GM19372 (cell line): Measurements from ENCODE around the gene ESRP2.

Experiments
- ATAC-seq: cut with Tn5 transposase; IDR thresholded peaks from one replicate; pipeline ENCODE4 v1.9.1; 2021; ENCODE audit warnings: mild to moderate bottlenecking, low read depth, moderate library complexity; ENCODE audit not compliant: unreplicated experiment

ESRP2 gene

DNA sequence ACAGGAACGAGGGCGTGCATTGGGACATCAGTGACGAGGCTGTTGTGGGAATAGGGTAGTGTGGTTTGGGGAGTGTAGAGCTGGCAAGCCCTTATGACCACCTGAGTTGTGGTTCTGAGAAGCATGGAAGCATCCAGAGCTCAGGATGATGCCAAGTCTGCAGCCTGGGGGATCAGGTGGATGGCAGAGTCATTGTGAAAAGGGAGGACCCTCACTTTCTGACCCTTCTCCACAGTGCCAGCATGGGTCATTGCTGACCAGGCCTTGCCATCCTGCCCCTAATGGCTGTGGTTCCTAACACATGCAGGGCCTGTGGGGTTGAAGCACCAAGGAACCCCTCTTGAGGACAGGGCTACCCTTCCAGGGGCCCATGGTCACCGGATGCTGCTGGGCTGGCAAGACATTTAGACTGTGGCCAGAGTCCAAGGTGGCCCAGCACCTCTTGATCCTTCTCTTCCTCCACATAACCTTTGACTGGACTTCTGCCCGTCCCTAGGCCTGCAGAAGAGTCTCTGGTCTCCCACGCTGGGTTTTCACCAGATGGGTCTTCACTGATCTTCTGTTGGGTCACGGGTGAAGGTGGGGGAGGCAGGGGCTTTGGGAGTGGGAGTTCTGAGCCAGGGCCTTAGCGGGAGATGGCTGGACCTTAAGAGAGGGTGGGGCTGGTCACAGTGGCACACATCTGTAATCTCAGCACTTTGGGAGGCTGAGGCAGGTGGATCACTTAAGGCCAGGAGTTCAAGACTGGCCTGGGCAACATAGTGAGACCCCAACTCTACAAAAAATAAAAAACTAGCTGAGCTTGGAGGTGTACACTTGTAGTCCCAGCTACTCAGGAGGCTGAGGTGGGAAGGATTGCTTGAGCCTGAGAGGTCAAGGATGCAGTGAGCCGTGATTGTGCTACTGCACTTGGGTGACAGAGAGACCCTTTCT, 7.3 kb upstream of the ESRP2 start:
- no peak for ATAC-seq

DNA sequence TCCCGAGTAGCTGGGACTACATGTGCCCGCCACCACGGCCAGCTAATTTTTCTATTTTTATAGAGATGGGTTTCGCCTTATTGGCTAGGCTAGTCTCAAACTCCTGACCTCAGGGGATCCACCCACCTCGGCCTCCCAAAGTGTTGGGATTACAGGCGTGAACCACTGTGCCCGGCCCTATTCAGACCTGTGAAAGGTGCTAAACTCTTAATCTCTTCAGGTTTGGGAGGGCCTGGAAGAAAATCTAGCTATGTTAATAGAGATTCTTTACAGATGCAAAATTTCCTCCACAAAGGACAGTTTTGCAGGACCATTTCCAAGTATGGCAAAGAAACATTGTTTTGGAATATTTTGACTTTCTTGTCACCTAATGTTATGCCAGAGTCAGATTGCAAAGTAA, 6.2 kb upstream of the ESRP2 start:
- no peak for ATAC-seq

DNA sequence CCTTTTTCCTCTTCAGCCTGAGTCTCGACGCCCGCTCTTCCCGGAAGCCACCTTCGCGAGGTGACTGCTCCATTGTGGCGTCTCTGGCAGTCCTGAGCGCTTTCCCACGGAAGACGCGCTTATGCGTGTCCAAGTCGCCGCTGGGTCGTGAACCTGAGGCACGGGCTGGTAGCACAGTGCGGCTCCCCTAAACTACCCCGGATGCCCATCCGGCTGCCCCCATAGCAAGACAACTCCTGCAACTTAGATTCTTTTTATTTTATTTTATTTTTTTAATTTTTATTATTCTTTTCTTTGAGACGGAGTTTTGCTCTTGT, 2.1 kb upstream of the ESRP2 start:
- no peak for ATAC-seq

DNA sequence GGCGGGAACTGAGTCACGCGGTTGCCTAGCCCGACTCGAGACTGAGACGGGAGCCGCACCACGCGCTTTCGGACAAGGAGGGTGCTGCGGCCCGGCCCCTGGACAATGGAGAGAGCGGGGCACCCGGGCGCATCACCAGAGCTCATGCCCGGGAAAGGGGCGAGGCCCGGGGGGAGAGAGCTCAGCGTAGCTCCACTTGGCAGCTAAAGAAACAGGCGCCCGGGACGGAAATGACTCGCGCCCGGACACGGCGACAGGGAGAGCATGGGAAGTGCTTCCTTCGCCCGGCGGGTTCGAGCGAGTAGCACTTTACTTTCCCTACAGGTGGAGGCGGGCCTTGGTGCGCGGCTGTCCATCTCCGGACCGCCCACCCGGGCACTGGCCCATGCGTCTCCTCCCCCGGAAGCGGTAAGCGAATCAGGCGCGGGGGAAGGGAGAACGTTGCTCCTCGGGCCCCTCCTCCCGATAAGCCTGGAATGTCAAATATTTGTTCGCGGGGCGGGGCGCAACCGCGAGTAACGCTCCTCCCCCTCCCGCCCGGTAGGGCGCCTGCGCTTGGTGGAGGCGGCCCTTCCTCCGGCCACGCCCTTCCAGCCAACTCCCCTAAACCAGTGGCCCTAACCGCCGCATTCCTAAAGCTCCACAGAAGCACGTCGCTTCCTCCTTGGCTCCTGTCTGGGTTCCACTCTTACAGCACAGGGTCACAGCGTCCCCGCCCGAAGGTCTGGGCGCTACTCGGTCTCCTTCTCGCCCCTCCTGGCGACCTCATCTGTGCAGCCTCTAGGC, 1.5 kb upstream of the ESRP2 start:
- ATAC-seq: peak; percentile 69

DNA sequence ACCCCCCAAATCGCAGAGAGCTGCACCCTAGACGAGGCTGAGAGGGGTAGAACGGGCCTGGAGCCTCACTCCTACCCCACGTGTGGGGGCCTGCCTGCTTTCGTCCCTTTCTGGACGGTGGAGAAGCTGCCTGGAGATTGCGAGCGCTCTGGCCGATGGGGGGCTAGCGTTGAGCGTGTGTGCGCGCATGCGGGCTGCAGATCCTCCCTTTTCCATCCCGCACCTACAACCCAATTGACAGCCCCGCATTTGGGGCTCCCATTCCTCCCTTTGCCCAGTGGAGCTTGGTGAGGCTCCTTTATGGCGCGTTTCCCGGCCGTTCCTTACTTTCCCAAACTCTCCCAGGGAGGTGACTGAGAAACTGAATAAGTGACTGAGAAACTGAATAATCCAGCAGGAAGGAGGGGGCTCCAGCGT, 907 bp upstream of the ESRP2 start:
- no peak for ATAC-seq

DNA sequence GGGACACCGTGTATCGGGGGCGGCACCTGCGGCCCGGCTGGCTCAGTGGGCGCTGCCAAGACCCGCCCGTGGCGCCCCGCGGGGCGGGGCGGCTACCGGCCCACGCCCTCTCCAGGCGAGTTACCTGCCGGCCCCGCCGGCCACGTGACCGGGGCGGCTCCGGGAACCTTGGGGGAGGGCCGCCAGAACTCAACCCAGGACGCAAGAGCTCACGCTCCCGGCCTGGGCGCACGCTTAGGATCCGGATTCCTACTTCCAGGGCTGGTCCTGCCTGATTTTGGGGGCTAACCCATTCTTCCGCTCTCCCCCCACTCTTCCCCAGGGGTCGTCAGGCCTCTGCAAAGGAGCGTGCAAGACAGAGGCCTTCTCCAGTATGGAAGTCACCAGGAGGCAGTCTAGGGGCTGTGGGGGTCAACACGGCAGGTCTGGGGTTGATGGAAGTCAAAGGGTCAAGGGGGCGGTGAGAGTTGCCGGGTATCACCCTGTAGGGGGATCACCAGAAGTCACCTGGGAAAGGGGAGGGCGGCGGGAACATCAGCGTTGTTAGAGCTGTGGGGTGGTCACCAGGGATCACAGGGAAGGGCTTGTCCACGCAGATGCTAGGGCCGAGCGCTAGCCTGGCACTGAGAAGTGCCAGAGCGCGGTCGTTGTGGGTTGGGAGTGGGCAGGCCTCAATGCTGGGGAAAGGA, 354 bp upstream of the ESRP2 start:
- no peak for ATAC-seq

DNA sequence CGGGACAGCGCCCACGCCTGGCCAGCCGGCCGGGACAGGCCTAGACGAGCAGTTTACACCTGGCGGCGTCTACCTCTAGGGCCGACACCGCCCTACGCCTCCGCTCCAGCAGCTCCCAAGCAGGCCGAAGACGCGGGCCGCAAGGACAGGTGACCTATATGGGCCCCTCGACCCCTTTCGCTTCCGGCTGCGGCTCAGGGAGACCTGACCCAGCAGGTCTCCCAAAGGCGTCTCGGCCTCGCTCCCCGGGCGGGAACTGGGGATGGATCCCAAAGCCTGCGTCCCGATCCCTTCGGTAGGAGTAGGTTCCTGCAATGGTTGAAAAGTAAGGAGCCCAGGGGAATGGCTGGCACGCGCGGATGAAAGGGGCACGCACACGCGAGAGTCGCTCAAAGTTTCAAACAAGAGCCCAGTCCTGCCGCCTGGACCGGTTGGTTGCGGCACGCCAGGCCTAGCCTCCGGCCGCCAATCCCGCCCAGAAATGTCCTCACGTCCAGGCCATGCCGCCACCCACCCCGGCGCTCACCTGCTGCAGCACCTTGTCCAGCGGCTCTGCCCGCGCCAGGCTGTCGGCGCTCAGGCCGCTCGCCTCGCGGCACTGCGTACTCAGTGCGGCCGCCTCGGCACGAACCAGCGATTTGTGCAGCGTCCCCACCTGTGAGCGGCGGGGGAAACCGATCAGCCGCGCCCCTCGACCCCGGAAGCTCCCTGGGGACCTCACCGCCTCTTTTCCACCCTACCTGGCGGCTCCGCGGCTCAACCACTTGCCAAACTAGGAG, 630 bp downstream of the ESRP2 start:
- ATAC-seq: no peak

DNA sequence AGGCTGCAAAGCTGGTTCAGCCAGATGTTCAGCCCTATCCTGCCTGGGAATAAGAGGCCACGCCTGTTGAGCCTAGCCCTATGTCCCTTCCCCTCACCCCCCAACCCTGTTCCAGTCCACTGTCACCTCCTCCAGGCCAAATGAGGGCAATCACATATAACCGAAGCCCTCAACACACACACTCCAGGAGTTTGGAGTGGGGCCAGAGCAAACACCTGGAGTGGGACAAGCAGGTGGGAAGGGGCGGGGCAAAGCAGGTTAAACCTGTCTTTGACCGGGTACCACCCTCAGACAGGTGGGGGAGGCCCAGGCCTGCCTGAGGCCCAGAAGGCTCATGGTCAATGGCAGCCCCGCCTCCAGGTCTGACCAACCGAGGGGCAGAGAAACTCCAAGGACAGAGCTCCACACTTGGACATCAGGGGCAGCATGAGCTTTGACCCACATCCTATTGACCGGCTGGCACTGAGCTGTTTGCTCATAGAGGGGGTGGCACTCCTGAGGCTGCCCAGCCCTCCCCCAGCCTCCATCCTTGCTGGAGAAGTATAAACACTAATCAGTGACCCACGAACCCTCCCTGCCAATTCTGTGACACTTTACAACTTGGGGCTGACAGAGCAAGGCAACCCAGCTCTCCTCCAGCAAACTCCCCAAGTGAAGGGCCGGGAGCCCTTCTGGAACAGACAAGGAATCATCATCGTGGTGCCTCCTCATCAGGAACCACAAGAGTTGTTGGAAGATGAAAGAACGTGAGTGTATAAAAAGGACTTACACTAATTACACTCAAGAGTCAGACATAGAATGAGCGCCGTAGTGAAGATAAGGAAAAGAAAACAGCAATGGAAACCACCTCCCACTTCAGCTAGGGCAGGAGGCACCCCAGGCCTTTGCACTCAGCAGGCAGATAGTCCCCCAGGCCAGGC, 1.5 kb downstream of the ESRP2 start:
- ATAC-seq: no peak

DNA sequence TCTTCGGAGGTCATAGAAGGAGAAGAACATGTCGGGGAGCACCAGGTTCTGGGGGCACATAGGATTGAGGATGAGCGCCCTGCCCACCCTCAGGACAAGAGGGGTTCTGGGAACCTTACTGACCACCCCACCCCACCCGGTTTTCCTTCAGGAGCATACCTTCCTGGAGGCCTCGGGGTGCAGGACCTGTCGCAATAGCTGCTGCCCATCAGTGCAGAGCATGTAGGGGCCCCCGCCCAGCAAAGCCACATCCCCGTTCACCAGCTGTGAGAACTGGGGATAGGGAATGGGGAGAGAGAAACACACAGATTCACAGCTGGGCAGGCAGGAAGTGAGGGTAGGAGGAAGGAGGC, 2.1 kb downstream of the ESRP2 start:
- no peak for ATAC-seq

DNA sequence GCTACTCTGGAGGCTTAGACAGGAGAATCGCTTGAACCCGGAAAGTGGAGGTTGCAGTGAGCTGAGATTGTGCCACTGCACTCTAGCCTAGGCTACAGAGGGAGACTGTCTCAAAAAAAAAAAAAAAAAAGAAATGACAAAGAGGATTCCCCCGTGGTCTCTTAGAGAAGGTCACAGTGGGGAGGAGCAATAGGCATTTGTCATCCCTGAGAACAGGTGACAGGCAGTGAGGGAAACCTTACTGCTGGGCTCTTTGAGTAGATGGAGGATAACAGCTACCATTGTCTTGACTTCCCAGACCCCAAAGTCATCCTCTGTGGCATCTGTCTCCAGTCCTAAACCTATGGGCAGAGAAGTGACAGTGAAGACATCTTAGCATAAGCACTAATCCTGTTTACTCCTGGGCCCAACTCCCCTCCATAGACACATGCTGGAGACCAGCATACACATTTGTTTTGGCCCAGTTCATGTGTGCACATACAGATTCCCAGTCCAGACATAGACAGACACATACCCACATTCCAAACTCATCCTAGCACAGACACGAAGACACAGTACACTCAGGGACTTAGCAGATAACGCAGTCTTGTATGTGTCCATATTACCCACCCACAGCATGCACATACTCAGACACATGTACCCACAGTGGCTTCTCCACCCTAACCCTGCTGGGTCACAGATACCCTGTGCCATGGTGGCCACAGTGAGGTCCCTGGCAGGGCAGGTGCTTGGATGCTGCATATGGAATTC, 2.7 kb downstream of the ESRP2 start:
- ATAC-seq: no peak

DNA sequence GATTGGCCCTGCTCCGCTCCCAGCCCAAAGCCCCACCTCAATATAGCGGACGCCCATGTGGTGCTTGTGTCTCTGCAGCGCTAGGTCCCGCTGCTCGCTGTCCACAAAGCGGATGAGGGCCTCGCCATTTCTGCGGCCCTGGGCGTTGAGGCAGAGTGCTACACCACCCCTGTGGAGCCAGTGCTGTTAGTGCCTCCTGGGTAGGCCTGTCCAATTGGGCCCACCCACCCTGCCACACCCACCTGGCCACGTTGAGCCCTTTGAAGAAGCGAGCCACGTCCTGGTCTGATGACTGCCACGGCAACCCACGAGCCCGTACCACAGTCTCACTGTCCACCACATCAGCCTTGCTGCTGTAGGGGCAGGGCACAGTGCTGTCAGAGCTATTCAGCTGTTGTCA, 3.6 kb downstream of the ESRP2 start:
- no peak for ATAC-seq

DNA sequence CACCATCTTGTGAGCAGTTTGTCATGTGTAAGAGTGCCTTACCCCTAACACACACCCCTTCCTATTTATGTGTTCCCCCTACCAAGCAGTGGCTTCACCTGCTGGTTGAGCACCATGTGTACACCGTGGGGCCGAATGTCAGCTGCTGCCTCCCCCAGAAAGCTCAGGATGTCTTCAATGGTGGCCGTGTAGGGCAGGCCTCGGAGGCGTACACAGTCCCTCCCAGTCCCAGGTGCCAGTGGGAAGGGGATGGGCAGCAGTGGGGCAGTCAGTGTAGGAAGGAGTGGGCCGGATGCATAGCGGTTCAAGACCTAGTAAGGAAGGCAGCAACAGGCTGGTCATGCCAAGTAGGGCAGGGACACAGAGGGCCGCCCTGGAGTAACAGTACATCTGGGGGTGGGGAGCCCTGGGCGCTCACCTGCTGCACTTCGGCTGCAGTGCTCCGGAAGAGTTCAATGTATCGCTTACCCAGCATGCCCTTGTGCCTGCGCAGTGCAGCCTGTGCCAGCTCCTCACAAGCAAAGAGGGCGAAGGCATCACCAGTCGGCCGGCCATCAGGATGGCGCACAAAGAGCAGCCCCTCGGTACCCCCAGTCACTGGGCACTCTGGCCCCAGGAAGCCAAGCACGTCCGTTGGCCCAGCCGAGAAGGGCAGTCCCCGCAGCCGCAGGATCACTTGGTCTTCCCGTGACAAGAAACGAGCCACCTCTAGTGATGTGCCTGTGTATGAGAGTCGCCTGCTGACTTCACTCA, 4.4 kb downstream of the ESRP2 start:
- ATAC-seq: no peak

DNA sequence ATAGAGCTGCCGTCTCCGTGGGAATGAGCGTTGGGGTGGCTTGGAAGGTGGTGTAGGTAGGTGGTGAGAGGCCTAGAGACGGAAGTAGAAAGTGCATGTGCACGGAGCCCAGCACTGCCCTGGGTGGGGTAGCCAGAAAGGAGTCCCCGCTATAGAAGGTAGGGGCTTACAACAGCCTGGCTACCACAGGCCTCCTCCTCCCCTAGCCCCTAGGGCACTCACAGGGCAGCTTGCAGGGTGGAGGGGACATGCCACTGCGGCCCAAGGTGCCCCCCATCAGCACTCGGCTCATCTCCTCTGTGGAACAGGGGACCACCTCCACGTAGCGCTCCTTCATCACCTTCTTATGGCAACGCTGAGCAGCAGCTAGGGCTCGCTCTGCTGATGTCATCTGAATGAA, 5.0 kb downstream of the ESRP2 start:
- no peak for ATAC-seq

DNA sequence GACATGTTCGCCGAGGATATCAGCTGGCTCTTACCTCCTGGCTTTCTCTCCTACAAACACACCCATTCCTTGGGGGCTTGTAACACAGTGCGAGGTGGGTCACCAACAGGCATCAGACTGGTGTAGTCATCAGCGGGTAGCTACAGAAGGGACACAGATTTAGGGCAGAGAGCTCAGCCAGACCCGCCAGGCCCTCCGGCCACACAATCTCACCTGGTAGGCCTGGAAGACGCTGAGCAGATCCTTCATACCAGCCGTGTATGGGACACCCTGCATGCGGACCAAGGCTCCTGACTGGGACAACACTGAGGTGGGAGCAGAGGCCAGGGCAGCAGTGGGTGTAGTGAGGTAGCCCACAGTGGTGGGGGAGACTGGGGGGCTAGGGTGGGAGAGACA, 5.8 kb downstream of the ESRP2 start:
- ATAC-seq: no peak

DNA sequence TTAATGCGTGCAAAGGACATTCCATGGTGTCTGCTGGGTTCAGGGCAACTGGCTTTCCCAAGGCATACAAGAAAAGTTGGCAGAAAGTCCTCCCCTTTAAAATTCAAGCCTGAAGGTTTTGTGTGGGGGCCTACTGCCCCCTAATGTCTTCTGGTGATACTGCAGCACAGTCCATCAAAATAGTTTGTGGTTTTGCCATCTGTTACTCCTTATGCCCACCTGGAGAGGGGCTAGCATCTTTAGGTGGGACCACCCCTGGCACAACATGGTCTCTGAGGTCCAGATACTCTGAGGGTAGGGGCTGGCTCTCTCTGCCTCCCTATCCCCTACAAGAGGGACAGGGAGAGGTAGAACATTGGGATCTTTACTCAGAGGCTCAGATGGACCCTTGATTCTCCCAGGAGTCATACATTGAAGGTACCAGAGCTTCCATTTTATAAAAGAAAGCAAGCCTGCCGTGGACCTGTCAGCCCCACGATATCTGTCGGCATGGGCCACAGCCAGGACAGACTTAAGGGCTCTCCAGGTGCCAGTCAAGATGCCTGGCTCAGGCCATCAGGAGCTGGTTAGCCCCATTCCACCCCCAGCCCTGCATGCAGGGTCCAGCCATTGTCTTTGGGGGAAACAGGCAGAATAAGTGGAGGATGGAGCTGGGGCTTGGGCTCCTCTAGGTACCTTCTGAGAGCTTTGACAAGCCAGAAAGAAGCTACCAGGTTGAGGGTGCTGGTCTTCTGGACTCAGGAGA, 6.3 kb downstream of the ESRP2 start:
- ATAC-seq: no peak

DNA sequence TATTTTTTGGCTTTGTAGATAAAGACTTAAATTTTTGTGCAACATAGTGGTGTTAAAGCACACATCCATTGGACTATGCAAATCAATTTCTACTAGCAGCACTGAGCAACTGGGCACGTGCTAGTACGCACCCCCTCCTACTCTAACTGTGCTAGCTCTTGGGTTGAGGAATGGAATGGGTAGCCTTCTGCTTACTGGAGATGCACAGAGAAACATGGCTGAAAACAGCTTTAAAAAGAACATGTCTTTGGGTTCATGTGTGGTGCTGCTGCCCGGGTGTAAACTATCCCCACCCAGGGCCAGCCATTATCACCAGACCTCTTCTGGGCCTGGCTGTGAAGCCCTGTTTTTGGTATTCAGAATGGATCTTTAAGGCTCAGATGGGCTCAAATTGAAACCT, 7.3 kb downstream of the ESRP2 start:
- no peak for ATAC-seq

DNA sequence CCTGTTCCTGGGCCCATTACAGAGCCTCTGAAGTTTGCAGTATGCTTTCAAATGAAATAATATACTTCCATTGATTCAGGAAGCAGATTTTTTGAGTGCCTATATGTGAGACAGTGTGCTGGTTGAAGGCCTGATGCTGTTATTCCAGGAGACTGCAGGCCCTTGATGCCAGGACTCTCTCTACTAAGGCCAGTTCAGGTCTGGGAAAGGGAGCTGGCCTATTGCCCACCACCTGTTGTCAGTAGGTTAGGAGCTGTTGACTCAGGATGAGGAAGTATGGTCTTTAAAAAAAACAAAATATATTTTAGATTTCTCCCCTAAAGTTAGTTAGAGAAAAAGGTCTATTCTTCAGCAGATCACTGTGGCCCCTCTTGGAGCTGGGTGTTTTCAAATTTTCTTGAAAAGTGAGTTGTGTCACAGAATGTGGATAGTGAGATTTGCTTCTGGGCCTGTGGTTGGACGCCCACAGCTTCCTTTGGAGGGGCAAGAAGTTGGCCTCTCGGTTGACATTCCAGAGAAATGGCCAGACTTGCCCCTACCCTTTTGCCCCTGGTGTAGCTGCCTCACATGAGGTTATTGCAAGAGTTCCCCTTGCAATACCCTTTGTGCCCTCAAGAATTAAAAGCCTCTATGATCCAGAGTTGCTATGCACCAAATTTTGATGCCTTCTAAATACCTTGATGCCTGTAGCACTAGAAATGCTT, 7.9 kb downstream of the ESRP2 start:
- ATAC-seq: no peak
